HG02759 (cell line): Measurements from ENCODE around the gene HDAC9.

Experiments
- ATAC-seq: cut with Tn5 transposase; IDR thresholded peaks from one replicate; pipeline ENCODE4 v1.9.1; 2021; ENCODE audit warnings: mild to moderate bottlenecking, moderate library complexity; ENCODE audit not compliant: unreplicated experiment

HDAC9 gene

GRCh38 chr7:18828260-18828993 lies 332.9 kb downstream of the HDAC9 start:
- no peak for ATAC-seq

GRCh38 chr7:18828994-18829857 lies 333.7 kb downstream of the HDAC9 start:
- ATAC-seq: no peak

GRCh38 chr7:18829858-18830285 lies 334.3 kb downstream of the HDAC9 start:
- ATAC-seq: no peak

DNA sequence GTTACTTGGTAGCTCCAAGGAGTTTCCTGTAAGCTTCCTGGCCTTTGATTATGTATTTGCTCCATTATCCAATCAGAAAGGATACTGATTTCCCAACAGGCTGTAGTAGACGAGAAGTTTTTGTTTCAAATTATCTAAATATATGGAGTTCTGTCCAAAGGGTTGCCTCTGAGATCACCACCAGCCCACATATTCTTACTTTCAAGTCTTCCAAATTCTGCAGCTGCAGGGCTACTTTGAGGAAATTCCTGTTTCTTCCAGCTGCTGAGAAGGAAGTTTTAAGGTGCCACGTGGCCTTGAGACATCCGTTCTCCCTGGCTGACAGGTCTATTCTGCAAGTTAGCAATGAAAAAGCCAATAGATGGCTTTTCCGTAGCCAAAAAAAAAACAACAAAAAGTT lies 335.9 kb downstream of the HDAC9 start:
- no peak for ATAC-seq

- no peak for ATAC-seq
Measured at GRCh38 chr7:18831943-18832342, 336.4 kb downstream of the HDAC9 start.

DNA sequence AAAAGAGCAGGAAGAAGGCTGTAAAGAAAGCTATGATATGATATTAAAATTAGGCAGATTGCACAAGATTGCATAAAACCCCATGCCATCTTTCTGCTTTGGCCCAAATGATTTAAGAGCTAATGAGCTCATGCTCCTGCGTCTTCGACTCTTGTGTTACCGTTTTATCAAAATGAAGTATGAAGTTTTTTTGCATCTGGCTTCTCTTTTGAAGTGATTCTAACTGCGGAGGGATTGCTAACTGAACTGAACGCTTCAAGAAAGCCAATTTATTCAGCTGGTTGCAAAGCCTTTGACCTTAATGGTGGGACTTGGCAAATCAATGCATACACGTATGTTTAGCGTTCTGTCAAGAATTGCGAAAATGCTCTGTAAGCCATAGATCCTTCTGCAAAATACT lies 339.0 kb downstream of the HDAC9 start:
- no peak for ATAC-seq

DNA sequence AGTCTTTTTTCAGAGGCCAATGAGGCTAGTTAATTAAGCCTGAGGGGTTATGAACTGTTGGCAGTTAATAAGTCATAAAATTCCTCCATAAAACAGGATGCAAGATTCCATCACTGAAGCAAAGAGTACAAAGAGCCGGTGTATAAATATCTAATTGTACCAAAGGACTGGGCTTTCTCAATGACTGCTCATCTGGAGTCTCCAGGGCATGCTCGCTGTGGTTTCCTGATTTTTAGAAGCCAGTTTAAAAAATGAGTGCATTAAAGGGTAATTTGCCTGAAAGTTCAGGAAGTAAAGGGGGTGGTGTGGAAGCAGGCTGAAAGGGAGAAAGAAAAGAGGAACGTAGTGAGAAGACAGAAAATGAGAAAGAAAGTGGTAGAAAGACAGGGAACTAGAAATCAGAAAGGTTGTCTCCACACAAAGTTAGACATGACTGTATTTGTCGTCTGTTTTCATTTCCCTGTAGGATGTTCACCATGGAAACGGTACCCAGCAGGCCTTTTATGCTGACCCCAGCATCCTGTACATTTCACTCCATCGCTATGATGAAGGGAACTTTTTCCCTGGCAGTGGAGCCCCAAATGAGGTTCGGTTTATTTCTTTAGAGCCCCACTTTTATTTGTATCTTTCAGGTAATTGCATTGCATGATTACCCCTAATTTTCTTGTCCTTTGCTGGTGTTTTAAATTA lies 339.6 kb downstream of the HDAC9 start:
- ATAC-seq: no peak

DNA sequence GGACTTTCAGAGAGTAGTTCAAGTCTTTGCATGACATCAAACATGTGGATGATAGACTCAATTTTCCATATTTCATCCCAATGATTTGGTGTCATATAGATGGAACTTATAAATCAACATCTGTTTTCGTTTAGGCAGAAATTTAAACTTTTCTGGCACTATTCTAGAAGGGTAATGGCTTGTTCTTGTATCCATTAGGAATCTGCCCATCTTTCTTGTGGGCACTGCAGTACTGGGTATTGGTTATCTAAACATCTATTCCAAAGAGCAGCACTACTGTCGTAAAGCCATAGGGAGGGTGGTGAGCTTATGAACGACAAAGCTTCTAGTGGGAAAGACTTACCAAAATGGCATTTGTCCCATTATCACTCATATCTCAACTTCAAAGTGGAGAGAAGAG lies 348.4 kb downstream of the HDAC9 start:
- no peak for ATAC-seq

- ATAC-seq: no peak
Measured at GRCh38 chr7:18844735-18845134, 349.2 kb downstream of the HDAC9 start.

DNA sequence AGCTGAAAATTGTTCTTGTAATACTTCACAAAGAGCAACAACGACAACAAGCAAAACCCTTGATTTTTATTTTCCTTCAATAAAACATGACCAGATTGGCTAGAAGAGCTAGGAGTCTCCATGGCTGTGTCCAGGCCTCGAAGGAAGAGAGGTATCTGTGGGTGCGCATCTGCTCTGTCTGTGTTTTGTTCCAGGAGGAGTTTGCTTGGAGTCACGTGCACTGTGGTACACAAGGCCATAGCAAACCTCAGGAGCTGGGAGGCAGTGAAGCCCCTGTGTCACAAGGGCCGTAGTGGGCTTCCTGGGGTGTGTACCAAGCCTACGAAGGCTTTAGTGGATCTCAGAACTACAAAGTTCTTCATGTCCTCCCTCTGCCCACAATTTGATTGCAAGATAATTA lies 350.2 kb downstream of the HDAC9 start:
- ATAC-seq: no peak

DNA sequence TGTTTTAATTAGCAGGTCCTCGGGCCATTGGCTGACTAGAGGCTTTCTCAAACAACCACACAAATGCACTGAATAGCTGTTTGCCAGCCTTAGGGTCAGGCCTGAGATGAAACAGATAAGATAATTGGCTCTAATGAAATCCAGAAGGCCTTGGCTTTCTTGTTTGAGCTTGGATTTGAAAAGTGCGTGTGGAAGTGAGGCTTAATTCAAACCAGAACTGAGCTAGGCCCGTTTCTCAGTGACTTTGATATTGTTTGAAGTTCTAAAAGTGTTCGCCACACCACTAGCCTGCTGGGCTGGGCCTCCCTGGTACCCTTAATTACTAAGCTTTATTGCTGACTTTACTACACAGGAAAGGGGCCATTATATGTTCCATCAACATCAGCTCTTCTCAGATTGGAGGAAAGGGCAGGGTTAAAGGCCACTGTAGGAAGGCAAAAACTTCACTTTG lies 351.2 kb downstream of the HDAC9 start:
- ATAC-seq: no peak

GRCh38 chr7:18849130-18849529 lies 353.6 kb downstream of the HDAC9 start:
- no peak for ATAC-seq

DNA sequence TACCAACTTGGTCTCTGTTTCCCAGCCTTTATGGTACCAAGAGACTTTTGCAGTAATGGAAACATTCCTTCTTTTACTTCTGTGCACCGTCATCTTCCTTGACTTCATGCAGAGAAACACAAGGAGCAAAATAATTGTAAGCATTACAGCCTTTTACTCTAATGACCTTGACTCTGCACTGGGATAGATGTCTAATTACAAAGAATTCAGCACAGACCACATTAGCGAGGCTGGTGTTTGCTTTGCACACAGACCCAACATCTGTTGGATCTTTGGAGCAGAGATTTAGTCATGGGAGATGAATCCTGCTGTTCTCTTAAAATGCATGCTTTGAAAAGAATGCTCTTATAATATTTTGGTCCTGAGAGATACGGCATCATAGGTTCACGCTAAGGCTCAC lies 360.2 kb downstream of the HDAC9 start:
- ATAC-seq: no peak

GRCh38 chr7:18858232-18858631 lies 362.7 kb downstream of the HDAC9 start:
- ATAC-seq: no peak

DNA sequence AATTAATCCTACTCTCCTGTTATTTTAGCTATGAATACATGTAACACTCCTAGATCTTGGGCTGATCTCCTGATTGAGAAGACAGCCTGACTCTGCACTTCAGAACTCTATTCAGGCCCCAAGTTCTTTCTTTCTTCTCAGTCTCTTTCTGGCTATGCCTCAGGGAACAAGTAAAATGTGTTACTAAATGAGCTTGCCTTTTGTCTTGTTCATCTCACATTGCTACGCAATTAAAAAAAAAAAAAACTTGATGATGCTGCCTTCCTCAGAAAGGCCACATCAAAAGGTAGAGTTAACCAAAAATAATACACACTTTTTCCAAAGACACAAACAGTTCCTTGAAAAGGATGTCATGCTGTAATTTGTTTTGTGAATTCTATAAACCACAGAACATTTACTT lies 363.8 kb downstream of the HDAC9 start:
- ATAC-seq: no peak

DNA sequence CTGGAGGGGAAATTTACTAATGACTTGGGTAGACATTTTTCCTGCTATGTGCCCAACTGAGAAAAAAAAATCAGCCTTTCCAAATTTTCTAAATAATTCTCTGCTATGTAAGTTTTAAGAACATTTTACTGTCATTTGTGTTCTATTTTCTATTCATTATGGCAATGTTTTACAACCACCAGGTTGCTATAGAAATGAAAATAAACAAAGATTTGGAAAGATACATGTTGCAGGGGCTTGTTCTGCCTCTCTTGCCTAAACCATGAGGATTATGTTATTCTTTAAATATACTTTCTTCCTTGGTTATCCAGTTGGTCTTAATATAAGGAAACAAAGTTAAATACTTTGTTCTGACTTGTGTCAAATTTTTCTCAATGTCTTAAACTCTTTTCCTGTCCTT lies 364.7 kb downstream of the HDAC9 start:
- ATAC-seq: no peak

- peak; percentile 81 for ATAC-seq
Measured at GRCh38 chr7:18861514-18862118, 366.1 kb downstream of the HDAC9 start.

DNA sequence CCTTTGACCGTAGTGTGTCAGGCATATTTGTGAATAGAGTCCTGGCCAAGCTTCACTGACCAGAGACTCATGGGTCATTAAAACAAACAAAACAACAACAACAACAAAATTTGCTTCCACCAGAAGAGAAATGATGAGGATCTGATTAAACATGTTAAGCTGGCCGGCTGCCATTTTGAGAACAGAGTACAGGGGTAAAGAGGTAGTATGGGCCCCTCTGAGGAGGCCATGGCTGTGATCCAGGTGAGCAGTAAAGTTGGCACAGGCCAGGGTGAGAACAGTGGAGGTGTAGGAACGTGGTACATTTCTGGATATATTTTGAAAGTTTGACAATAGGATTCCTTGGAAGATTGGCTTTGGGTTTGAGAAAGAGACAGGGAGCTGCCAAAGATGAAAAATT lies 369.4 kb downstream of the HDAC9 start:
- ATAC-seq: no peak

DNA sequence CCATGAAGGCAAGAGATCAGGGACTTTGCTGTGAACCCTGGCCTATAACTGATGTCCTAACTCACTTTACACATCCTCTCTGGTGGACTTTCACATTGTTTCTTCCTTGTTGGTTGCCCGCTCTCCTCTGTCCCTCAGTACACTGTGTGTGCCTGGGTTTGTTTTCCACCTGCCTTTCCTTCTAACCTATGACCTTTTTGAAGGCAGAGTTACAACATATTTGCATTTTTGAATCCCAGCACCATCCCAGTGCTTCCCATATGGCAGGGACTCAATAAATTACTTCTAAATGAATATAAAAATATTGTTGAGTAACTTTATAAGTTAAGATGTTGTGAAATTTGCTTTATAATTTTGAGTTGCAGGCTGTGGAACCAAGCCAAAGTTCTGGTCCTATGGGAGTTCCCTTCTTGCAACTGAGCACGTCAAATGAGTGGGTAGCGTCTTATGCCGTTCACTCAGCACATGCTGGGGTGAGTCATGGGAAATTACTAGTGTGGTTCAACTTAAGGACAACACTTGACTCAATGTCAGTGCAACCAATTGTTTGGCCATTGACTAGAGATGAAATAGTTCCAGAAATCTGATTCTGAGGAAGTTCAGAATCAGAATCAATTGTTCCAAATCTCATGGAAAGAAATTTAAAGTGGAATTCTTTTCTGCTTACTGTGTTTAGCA lies 370.9 kb downstream of the HDAC9 start:
- peak; percentile 92 for ATAC-seq

DNA sequence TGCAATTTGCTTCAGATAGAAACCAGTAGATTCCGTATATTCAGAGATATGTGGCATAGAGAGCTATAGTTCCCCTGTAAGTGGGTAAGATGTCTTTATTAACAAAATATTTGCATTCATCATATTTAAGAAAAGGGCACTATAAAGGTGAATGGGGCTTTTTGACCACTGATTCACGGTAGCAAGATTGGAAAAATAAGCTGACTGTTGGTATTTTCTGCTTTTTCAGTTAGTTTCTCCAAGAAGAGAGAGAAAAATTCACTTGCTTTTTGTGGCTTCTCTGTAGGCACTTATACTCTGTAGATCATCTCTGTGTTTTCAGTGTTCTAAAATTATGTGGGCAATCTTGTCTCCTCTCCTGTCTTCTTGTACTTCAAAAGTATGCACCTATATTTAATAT lies 376.8 kb downstream of the HDAC9 start:
- no peak for ATAC-seq
